Brain microvascular endothelial cell (primary cell): ENCODE results near the gene LEPR.

Experiments used
- DNase-seq: peaks from one replicate; pipeline ENCODE4 v3.0.0-alpha.2; 2020
- H3K27ac ChIP-seq: fragments of 250-450 bp; sonication (Bioruptor Pico); 2 replicates; pipeline ENCODE4 v1.5.1; 2020; ENCODE audit warnings: mild to moderate bottlenecking, moderate library complexity
- H3K27me3 ChIP-seq: fragments of 250-450 bp; sonication (Bioruptor Pico); replicated peaks from 2 replicates; pipeline ENCODE4 v1.5.1; 2020; ENCODE audit warnings: mild to moderate bottlenecking
- H3K36me3 ChIP-seq: fragments of 250-450 bp; sonication (Bioruptor Pico); replicated peaks from 2 replicates; pipeline ENCODE4 v1.5.1; 2020; ENCODE audit warnings: mild to moderate bottlenecking
- H3K4me3 ChIP-seq: 2 replicates; pipeline ENCODE4 v1.5.1; 2011; ENCODE audit warnings: low read depth, mild to moderate bottlenecking, control low read depth, low read length, moderate library complexity
- CTCF ChIP-seq: IDR thresholded peaks from 2 replicates; pipeline ENCODE4 v1.5.1; 2011; ENCODE audit warnings: low read depth, mild to moderate bottlenecking, moderate library complexity, low read length, control low read depth, inconsistent platforms; ENCODE audit errors: missing control alignments
- in situ Hi-C: cut with HindIII; loops from 2 replicates; pipeline ENCODE4 v1.10.0; 2017; ENCODE audit warnings: low sequenced_read_pairs, low pct_ligation_motif_present

The LEPR gene

GRCh38 chr1:65423884-65424572, 3.6 kb downstream of the LEPR start:
- Histone ChIP-seq H3K27ac (peak overlapping the region; percentile 84), H3K27me3 (no peaks in the 10 kb centered on the region), H3K4me3 (no peak overlapping the region), H3K36me3 (peaks cover 17% of the 10 kb centered on the region)
- in situ Hi-C loops: no loop called here
- no peak for TF ChIP-seq CTCF
- DNase-seq: peak; percentile 86

- H3K4me3 ChIP-seq: no peak overlapping the region
- in situ Hi-C loops: no loop called here
- DNase-seq: no peak
- peaks cover 17% of the 10 kb centered on the region for H3K36me3 ChIP-seq
- no peak for TF ChIP-seq CTCF
- H3K27me3 ChIP-seq: no peaks in the 10 kb centered on the region
- peak overlapping the region; percentile 84 for H3K27ac ChIP-seq
These were observed 4.1 kb downstream of the LEPR start for GRCh38 chr1:65424573-65424889.

DNA sequence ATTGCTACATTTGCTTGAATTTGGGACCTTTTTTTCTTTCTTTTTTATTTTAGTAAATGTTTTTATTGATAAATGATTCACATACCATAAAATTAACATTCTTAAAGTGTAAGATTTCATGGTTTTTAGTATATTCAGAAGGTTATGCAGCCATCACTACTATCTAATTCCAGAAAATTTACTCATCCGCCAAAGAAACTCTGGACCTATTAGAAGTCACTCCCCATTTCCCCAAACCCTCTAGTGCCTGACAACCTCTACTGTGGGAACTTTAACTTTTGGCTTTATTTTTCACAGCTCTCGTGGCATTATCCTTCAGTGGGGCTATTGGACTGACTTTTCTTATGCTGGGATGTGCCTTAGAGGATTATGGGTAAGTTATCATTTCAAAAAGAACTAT, 4.5 kb downstream of the LEPR start:
- no peak for DNase-seq
- in situ Hi-C loops: no loop called here
- H3K36me3 ChIP-seq: peaks cover 17% of the 10 kb centered on the region
- peak overlapping the region; percentile 84 for H3K27ac ChIP-seq
- no peak overlapping the region for H3K4me3 ChIP-seq
- no peak for TF ChIP-seq CTCF
- H3K27me3 ChIP-seq: no peaks in the 10 kb centered on the region

DNA sequence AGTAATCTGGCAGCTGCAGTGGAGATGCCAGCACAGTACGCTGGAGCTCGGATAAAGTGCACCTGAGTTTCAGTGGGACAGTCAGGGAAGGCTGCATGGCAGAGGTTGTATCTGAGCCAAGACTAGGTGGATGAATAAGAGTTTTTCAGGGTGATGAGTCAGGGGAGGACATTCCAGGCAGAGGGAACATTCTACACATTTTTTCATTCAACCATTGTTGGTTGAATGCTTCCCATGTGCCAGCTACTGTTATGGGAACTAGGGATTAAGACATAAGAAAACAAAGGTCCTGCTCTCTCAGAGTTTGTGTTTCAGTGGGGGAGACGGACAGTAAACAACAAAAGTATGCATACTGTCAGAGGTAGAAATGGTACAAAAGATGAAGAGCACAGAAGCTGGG, 5.2 kb downstream of the LEPR start:
- DNase-seq: peak; percentile 78
- in situ Hi-C loops: no loop called here
- no peak overlapping the region for H3K4me3 ChIP-seq

DNA sequence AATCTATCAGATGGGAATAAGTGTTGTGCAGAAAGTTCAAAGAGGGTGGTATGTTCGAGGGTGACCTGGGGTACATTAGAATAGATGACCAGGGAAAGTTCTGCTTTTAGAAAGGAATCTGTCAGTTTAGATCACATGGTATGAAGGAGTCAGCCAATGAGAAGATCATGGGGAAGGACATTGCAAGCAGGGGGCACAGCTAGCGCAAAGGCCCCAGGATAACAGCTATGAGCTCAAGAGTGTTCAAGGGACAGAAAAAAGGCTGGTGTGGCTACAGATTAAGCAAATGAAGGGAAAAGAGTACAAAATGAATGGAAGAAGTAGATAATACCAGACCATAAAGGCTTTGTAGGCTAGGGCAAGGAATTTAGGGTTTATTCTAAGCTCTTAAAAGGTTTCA, 8.6 kb downstream of the LEPR start:
- no peak for TF ChIP-seq CTCF
- DNase-seq: no peak
- in situ Hi-C loops: no loop called here
- H3K27ac ChIP-seq: peak overlapping the region; percentile 92
- peaks cover 29% of the 10 kb centered on the region for H3K36me3 ChIP-seq
- H3K4me3 ChIP-seq: no peak overlapping the region
- H3K27me3 ChIP-seq: no peaks in the 10 kb centered on the region

More for the DNA sequence above, 5.2 kb downstream of the LEPR start:
- H3K27me3 ChIP-seq: no peaks in the 10 kb centered on the region
- H3K36me3 ChIP-seq: peaks cover 24% of the 10 kb centered on the region
- peak overlapping the region; percentile 84 for H3K27ac ChIP-seq
- no peak for TF ChIP-seq CTCF

DNA sequence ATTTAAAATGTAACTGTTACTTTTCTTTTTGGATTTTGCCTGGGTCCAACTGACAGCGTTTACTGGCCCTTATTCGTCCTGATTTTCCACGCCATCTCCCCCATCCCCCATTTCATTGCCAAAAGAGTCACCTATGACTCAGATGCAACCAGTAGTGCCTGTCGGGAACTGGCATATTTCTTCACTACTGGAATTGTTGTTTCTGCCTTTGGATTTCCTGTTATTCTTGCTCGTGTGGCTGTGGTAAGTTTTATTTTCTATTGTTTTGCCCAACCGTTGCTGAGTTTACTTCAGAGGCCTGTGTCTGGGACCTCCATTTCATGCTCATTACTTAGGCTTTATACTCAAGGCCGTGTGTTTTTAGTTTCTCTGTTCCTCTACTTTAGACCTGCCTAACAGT, 9.3 kb downstream of the LEPR start:
- Histone ChIP-seq H3K27me3 (no peaks in the 10 kb centered on the region), H3K36me3 (peaks cover 34% of the 10 kb centered on the region), H3K27ac (peak overlapping the region; percentile 92), H3K4me3 (no peak overlapping the region)
- peak; percentile 87 for DNase-seq
- in situ Hi-C loops: no loop called here
- no peak for TF ChIP-seq CTCF
